ENCODE results near the gene THSD4. TPM values are rescaled to one million over a fixed set of nuclear protein-coding genes. Genes with fewer than 3 reads are reported as not detected.
"Not testable (repeated sequence)": the region's sequence is repeated elsewhere in the genome, so short reads cannot be mapped to it uniquely, and the experiment has no call there.

The THSD4 gene
- total RNA-seq, 2 donors from 2014 or later, result not detected

DNA sequence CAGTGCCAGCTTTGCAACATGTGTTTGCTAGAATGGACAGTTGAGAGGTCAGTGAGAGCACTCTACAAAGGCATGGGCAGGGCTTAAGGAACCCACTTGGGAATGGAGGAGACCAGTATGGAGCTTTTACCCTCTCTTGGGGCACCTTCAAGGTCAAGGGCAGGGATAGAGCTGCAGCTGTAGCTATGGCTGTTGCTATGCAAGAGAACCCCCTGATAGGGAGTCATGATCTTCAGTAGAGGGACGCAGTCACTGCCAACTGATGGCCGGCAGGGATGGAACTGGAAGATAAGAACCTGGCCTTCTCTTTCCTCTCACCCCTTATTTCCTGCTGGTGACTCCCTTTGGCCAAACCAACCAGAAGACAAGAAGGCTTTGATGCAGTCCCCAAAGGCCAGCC, 40.3 kb downstream of the THSD4 start:
- DNase-seq (ENCODE audit: low spot score) (no peak), ATAC-seq (peak in 1 of 2 donors; percentile 52)
- no peak overlapping the region for H3K27ac Mint-ChIP-seq
- no peaks in the 10 kb centered on the region for H3K36me3 Mint-ChIP-seq
- peaks cover 17 to 28% of the 10 kb centered on the region in 2 donors for H3K27me3 Mint-ChIP-seq
- H3K4me1 Mint-ChIP-seq (ENCODE audit: low read depth in 2 of 2), result no peaks in the 10 kb centered on the region
- no peaks in the 10 kb centered on the region for H3K9me3 Mint-ChIP-seq
- no peak overlapping the region for H3K4me3 Mint-ChIP-seq

- peaks cover 9% of the 10 kb centered on the region for H3K36me3 Mint-ChIP-seq
- no peaks in the 10 kb centered on the region for H3K9me3 Mint-ChIP-seq
- DNase-seq (ENCODE audit: low spot score), result no peak
- H3K27ac Mint-ChIP-seq, result no peak overlapping the region
- no peak overlapping the region for H3K4me3 Mint-ChIP-seq
- no peak for ATAC-seq
- H3K4me1 Mint-ChIP-seq (ENCODE audit: low read depth in 2 of 2), result no peaks in the 10 kb centered on the region
- H3K27me3 Mint-ChIP-seq, result peaks cover 37 to 64% of the 10 kb centered on the region in 2 donors
Observed at GRCh38 chr15:71160976-71161375, 45.7 kb downstream of the THSD4 start.

- Mint-ChIP-seq H3K27me3 (peaks cover 39 to 71% of the 10 kb centered on the region in 2 donors), H3K4me1 (ENCODE audit: low read depth in 2 of 2) (no peaks in the 10 kb centered on the region), H3K36me3 (peaks cover 9% of the 10 kb centered on the region), H3K27ac (no peak overlapping the region), H3K9me3 (no peaks in the 10 kb centered on the region), H3K4me3 (no peak overlapping the region)
- DNase-seq (ENCODE audit: low spot score), result no peak
- ATAC-seq, result no peak
Observed at GRCh38 chr15:71162309-71162708, 47.0 kb downstream of the THSD4 start.

- not testable (repeated sequence) for H3K27ac Mint-ChIP-seq; H3K36me3 Mint-ChIP-seq; H3K4me3 Mint-ChIP-seq; H3K4me1 Mint-ChIP-seq (ENCODE audit: low read depth in 2 of 2); ATAC-seq; H3K9me3 Mint-ChIP-seq; DNase-seq (ENCODE audit: low spot score)
- peaks cover 41 to 65% of the 10 kb centered on the region in 2 donors for H3K27me3 Mint-ChIP-seq
Observed at GRCh38 chr15:71164606-71165005, 49.3 kb downstream of the THSD4 start.

- Mint-ChIP-seq H3K27ac (no peak overlapping the region), H3K9me3 (no peaks in the 10 kb centered on the region), H3K27me3 (peaks cover 39 to 46% of the 10 kb centered on the region in 2 donors), H3K36me3 (peaks cover 6% of the 10 kb centered on the region), H3K4me1 (ENCODE audit: low read depth in 2 of 2) (no peaks in the 10 kb centered on the region), H3K4me3 (no peak overlapping the region)
- ATAC-seq (no peak), DNase-seq (ENCODE audit: low spot score) (no peak)
Observed at GRCh38 chr15:71167445-71168165, 52.3 kb downstream of the THSD4 start.

DNA sequence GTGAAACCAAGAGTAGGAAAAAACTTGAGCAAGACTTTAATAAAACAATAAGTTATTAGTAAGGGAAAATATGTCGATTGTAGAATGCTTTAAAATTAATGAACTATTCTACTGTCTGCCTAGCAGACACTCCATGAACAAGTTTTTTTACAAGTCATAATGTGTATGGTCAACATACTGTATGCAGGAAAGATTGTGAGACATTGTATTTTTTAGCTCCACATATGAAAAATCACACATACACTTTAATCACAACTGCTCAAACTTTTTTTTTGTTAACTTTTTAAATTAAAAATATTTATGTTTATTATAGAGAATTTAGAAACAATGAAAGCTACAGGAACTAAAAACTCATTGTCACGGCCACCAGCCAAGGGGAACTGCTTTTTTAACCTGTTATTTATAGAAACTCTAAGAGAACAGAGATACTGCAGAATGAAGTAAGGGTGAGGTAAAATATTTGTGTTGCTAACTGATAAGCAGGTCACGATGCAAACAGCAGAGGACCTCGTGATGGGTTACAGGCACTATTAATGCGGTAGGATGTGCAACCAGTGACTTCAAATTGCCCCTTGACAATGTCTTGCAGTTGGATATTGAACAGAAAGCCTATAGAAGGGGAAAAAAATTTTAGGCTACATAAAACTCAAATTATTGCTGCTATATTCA, 53.0 kb downstream of the THSD4 start:
- no peaks in the 10 kb centered on the region for H3K4me1 Mint-ChIP-seq (ENCODE audit: low read depth in 2 of 2)
- H3K36me3 Mint-ChIP-seq, result peaks cover under 1% of the 10 kb centered on the region
- H3K4me3 Mint-ChIP-seq, result no peak overlapping the region
- H3K27me3 Mint-ChIP-seq, result peaks cover 34 to 44% of the 10 kb centered on the region in 2 donors
- DNase-seq (ENCODE audit: low spot score) (no peak), ATAC-seq (no peak)
- H3K27ac Mint-ChIP-seq, result no peak overlapping the region
- H3K9me3 Mint-ChIP-seq, result no peaks in the 10 kb centered on the region

GRCh38 chr15:71170163-71170562, 54.9 kb downstream of the THSD4 start:
- Mint-ChIP-seq H3K4me1 (ENCODE audit: low read depth in 2 of 2) (no peaks in the 10 kb centered on the region), H3K4me3 (no peak overlapping the region), H3K27ac (no peak overlapping the region), H3K27me3 (peaks cover 37 to 49% of the 10 kb centered on the region in 2 donors), H3K9me3 (peaks cover 5% of the 10 kb centered on the region), H3K36me3 (peaks cover 7% of the 10 kb centered on the region)
- DNase-seq (ENCODE audit: low spot score), result no peak
- no peak for ATAC-seq

DNA sequence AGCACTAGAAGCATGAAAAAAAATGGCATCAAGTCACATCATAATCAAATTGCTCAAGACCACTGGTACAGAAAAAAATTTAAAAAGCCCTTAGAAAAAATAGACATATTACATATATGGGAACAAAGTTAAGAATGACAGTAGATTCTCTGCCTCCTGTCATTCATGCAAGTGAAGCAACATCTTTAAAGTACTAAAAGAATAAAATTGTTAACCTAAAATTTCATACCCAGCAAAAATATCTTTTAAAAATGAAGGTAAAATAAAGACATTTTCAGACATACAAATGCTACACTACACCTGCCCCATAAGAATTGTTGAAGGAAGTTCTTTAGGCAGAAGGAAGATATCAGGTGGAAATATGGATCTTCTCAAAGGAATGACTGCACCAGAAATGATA, 55.9 kb downstream of the THSD4 start:
- Mint-ChIP-seq H3K9me3 (peaks cover 5% of the 10 kb centered on the region), H3K4me1 (ENCODE audit: low read depth in 2 of 2) (no peaks in the 10 kb centered on the region), H3K36me3 (peaks cover 7% of the 10 kb centered on the region), H3K27ac (no peak overlapping the region), H3K4me3 (no peak overlapping the region), H3K27me3 (peaks cover 31 to 42% of the 10 kb centered on the region in 2 donors)
- no peak for ATAC-seq
- DNase-seq (ENCODE audit: low spot score), result no peak

- not testable (repeated sequence) for ATAC-seq; H3K4me1 Mint-ChIP-seq (ENCODE audit: low read depth in 2 of 2); H3K36me3 Mint-ChIP-seq; H3K4me3 Mint-ChIP-seq; H3K9me3 Mint-ChIP-seq; H3K27ac Mint-ChIP-seq; DNase-seq (ENCODE audit: low spot score)
- H3K27me3 Mint-ChIP-seq, result peaks cover 14 to 21% of the 10 kb centered on the region in 2 donors
Observed at GRCh38 chr15:71174360-71174759, 59.1 kb downstream of the THSD4 start.

DNA sequence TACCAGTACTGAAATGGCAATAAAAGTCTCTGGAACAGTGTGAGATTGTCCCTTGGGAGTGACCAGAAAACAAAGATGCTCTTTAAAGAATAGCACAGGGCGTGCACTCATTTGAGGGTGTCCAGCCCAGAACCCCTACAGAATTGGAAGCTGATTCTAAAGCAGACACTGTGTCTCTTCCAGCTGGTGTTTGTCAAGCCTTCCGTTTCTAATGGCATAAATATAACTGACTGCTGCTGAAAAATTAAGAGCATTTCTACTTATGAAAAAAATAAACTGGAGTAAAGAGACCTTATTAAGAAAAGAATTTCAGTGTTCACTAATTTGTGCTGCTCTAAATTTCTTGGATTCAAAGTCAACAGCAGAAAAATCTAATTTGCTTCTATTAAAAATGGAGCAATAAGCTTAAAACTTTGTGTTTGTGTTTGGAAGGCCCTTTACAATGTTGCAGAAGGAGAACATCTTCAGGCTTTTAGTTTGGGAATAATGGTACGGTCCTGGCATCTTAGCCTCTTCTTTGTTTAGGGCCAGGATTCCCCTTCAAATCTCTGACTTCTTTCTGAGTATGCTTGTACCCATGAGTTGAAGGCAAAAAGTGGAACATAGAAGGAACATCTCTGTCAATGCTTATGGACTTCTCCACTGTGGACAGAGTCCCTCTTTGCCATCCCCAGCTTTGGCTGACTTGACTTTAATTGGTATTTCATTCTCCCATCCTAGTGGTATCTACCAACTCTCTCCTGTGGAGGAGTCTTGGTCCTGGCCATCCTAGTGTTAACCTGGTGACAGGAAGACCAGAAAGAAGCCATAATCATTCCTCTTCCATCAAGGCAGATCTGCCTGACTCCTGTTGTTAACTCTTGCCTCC, 65.9 kb downstream of the THSD4 start:
- H3K9me3 Mint-ChIP-seq, result no peaks in the 10 kb centered on the region
- no peaks in the 10 kb centered on the region for H3K36me3 Mint-ChIP-seq
- no peak for ATAC-seq
- no peaks in the 10 kb centered on the region for H3K4me1 Mint-ChIP-seq (ENCODE audit: low read depth in 2 of 2)
- no peak for DNase-seq (ENCODE audit: low spot score)
- no peak overlapping the region for H3K4me3 Mint-ChIP-seq
- H3K27me3 Mint-ChIP-seq, result peaks cover 9 to 32% of the 10 kb centered on the region in 2 donors
- H3K27ac Mint-ChIP-seq, result no peak overlapping the region

DNA sequence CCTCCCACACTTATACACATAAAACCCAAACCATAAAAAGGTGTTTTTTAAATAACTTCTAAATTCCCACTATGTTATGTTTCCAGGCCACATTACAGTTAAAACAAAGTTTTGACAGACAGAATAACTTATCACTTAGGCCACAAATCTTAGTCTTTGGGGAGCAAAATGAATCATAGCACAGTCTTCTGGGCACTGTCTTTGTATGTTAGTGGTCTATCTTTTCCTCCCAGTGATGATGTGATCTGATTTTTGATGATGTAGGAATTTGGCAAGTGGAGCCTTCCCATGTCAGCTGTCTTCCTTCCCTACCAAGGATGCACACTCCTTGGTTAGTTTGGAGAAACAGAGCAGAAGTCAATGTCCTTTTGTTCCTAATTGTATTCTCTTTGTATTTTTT, 67.3 kb downstream of the THSD4 start:
- Mint-ChIP-seq H3K4me1 (ENCODE audit: low read depth in 2 of 2) (no peaks in the 10 kb centered on the region), H3K4me3 (no peak overlapping the region), H3K27ac (no peak overlapping the region), H3K27me3 (peaks cover 9 to 32% of the 10 kb centered on the region in 2 donors), H3K9me3 (no peaks in the 10 kb centered on the region), H3K36me3 (no peaks in the 10 kb centered on the region)
- ATAC-seq (no peak), DNase-seq (ENCODE audit: low spot score) (no peak)

- H3K36me3 Mint-ChIP-seq, result no peaks in the 10 kb centered on the region
- H3K27ac Mint-ChIP-seq, result no peak overlapping the region
- ATAC-seq (no peak), DNase-seq (ENCODE audit: low spot score) (no peak)
- no peaks in the 10 kb centered on the region for H3K9me3 Mint-ChIP-seq
- H3K4me1 Mint-ChIP-seq (ENCODE audit: low read depth in 2 of 2), result no peaks in the 10 kb centered on the region
- peaks cover 9 to 32% of the 10 kb centered on the region in 2 donors for H3K27me3 Mint-ChIP-seq
- H3K4me3 Mint-ChIP-seq, result no peak overlapping the region
Observed at GRCh38 chr15:71183063-71183462, 67.8 kb downstream of the THSD4 start.

DNA sequence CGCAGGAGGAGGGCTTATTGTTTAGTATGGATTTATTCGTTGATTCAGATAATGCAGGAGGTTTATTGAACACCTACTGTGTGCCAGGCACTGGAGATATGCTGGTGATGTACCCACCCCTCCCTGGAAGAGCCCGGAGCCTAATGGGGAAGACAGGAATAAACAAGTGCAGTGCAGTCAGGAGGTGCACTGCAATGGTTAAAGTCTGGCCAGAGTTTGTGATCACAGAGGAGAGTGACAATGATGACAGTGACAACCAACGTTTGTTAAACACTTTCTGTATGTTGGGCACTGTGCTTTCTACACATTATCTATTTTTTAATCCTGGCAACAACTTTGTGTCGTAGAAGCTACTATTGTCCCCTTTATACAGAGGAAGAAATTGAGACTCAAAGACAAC, 70.4 kb downstream of the THSD4 start:
- Mint-ChIP-seq H3K27me3 (peaks cover 8 to 26% of the 10 kb centered on the region in 2 donors), H3K4me1 (ENCODE audit: low read depth in 2 of 2) (no peaks in the 10 kb centered on the region), H3K9me3 (no peaks in the 10 kb centered on the region), H3K36me3 (no peaks in the 10 kb centered on the region), H3K27ac (no peak overlapping the region), H3K4me3 (no peak overlapping the region)
- DNase-seq (ENCODE audit: low spot score) (no peak), ATAC-seq (no peak)

DNA sequence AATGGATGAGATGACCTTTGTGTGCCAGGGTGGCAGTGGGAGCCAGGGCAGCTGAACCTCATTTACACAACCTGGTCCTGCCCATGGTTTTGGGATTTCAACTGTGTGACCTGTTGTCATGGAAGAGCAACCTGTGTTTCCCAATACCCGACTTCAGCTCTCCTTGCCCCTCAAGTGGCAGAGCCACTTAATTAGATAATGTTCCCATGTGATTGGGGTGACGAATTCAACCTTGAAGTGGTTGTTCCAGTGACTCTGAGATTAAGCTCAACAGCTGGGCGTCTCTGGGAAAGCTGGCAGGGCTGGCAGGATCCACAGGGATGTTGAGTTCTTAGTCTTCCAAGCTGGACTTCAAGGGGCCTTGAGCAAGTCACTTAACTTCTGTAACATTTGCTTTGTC, 71.0 kb downstream of the THSD4 start:
- Mint-ChIP-seq H3K27me3 (peaks cover 11 to 29% of the 10 kb centered on the region in 2 donors), H3K4me1 (ENCODE audit: low read depth in 2 of 2) (no peaks in the 10 kb centered on the region), H3K4me3 (no peak overlapping the region), H3K36me3 (no peaks in the 10 kb centered on the region), H3K9me3 (no peaks in the 10 kb centered on the region), H3K27ac (no peak overlapping the region)
- ATAC-seq, result no peak
- DNase-seq (ENCODE audit: low spot score), result no peak

Measured in natural killer cell treated with Interleukin-12 subunit alpha and Interleukin-12 subunit beta and Interleukin-15 and Interleukin-18, amount 100 ng/mL, for 72 hours (primary cell).